Measurements from ENCODE around the gene CTXN1.
"Not testable (repeated sequence)": the region's sequence is repeated elsewhere in the genome, so short reads cannot be mapped to it uniquely, and the experiment has no call there.

CTXN1 gene

DNA sequence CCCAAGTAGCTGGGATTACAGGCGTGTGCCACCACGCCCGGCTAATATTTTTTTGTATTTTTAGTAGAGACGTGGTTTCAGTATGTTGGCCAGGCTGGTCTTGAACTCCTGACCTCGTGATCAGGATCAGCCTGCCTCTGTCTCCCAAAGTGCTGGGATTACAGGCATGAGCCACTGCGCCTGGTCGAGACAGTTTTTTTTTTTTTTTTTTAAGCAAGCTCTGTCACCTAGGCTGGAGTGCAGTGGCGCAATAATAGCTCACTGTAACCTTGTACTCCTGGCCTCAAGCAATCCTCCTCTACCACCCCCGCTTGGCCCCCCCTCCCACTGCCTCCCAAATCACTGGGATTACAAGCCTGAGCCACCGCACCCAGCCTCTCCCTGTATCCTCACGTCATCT, 28.6 kb downstream of the CTXN1 start:
- DNase-seq = no peak

DNA sequence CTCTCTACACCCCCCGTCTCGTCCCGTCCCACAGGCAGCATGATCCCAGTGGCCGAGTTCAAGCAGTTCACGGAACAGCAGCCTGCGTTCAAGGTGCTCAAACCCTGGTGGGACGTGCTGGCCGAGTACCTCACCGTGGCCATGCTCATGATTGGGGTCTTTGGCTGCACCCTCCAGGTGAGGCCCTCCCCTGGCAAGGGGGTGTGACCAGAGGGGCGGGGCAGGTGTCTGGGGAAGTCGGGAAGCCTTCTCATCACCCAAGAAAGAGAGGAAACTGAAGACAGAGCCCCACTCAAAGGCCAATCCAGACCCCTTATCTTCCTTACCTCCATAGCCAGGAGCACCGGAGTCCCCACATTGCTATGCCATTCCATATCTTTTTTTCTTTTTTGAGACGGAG, 30.4 kb downstream of the CTXN1 start:
- DNase-seq = no peak

DNA sequence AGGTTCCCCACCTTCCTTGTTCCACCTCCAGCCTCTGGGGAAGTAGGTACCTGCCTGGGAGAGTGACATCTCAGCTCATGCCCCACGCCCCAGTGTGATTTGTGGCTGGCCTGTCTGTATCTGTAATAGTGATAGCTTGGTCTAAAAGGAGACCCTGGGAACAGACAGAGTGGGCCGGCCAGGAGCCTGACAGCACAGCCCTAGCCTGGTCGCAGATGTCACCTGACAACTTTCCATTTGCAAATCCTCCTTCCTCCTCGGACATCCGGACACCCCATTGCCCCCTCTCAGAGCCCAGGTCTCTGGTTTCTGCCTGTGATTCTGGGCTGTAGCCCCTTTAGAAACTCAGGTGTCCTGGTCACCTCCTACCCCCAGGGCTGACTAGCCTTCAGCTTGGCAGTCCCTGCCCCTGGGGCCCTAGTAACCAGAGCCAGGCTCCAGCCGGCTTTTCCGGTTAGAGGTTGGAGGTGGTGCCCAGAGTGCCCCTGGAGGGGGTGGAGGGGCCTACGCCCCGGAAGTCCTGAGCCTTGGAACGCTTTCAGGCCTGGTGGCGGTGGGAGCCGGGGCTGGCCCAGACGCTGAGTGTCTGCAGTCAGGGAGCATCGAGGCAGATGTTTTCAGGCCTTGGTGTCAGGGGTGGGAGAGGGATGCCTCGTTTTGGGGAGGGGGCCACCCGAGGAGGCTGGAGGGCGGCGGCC, 31.2 kb downstream of the CTXN1 start:
- DNase-seq = no peak

GRCh38 chr19:7893362-7894101, 32.4 kb downstream of the CTXN1 start:
- DNase-seq = not testable (repeated sequence)

GRCh38 chr19:7888826-7889217, 37.1 kb downstream of the CTXN1 start:
- no peak for DNase-seq

GRCh38 chr19:7888145-7888825, 37.6 kb downstream of the CTXN1 start, which contains the start of gene LRRC8E:
TSS of gene LRRC8E (plus strand) at chr19:7888510. CDS start at chr19:7895604, 7,094 bp downstream.
- DNase-seq = no peak

GRCh38 chr19:7887408-7888144, 38.4 kb downstream of the CTXN1 start:
- DNase-seq = no peak

GRCh38 chr19:7885818-7886217, 40.1 kb downstream of the CTXN1 start:
- no peak for DNase-seq

- no peak for DNase-seq
Measured at GRCh38 chr19:7883796-7884570, 42.0 kb downstream of the CTXN1 start.

DNA sequence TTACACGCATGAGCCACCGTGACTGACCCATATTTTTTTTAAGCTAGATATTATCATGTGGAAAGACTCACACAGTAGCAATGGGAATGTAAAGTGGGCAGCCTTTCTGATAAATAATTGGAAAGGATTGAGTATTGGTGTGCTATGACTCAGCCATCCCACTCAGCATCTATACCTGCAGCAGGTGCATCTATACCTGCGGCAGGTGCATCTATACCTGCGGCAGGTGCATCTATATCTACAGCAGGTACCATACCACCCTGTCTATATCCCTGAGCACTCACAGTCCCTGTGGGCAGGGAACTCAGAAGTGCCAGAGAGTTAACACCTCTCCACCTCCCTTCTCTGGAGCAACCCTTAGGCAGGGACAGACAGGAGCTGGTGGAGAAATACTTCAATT, 42.8 kb downstream of the CTXN1 start:
- no peak for DNase-seq

- no peak for DNase-seq
Measured at GRCh38 chr19:7881910-7882309, 44.0 kb downstream of the CTXN1 start.

GRCh38 chr19:7879836-7880235, 46.1 kb downstream of the CTXN1 start:
- no peak for DNase-seq

DNA sequence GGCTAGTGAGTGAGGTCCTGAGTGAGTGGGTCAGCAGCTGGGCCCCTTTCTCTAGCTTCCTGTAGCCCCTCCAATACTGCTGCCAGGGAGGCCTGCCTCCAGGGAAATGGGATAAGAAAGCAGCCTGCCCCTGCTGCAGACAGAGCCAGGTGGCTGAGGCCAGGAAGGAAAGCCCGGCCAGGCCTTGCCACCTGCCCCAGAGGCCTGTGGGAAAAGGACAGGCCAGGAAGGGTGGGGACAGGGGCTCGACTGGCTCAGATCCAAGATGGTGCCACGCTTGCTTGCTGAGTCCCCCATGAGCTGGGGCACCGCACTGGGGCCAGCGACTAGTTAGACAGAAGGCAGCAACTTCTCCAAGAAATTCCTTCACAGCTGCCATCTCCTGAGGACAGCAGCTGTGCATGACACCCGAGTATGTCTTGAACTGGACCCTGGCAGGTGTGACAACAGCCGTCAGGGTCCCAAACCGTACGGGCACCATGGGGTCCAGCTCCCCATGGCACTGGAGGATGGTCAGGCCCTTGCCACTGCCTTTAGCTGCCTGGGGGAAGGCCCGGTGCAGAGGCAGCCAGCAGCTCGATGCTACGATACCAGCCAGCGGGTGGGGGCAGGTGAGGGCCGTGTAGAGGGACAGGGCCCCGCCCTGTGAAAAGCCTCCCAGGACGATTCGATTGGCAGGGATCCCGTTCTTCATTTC, 46.7 kb downstream of the CTXN1 start:
- DNase-seq = no peak

DNA sequence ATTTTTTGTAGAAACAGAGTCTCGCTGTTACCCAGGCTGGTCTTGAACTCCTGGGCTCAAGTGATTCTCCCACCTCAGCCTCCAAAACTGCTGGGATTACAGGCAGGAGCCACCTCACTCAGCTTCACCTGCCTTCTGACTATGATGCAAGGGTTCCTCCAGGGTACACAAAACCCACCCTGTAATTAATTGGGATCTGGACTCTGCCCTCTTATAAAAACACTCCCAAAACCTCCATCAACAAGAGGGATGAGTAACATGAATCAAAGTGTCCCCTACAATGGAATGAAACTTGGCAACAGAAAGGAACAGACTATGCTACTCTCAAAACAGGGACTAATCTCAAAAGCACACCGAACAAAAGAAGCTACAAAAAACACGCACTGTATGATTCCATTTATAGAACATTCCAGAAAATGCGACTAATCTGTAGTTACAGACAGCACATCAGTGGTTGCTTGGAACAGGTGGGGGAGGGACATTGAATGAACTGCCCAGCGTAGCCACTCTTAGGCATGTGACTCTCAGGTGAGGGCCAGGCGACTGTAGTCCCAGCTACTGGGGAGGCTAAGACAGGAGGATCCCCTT, 48.6 kb downstream of the CTXN1 start:
- no peak for DNase-seq

DNA sequence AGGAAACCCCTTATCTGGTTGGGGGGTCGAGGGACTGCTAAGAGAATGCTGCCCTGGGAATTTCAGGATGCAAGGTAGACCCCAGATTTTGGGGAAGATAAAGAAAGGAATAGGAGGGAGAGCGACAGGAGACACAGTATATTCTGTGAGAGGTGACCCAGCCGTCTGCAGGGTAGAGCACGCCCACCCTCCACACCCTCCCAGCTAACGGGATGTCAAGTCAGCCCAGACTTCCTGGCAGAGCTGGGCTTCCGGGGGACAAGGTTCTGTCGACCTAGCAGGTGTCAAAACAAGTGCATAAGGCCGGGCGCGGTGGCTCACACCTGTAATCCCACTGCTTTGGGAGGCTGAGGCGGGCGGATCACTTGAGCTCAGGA, 51.0 kb downstream of the CTXN1 start:
- DNase-seq = no peak
